Measurements from ENCODE around the gene PTPN3.

GRCh38 chr9:109428854-109429253 is 69.3 kb downstream of the PTPN3 start:
- no peak for TF ChIP-seq CTCF (conservative IDR thresholded peaks at IDR 0.05; ENCODE audit: low read depth, low read length)
- TF ChIP-seq EZH2 (IDR thresholded peaks at IDR 0.05; ENCODE audit: borderline replicate concordance, low read depth, low read length, poor library complexity, severe bottlenecking), result no peak
